ENCODE measurements around the gene FKBP6.

FKBP6 gene

GRCh38 chr7:73345538-73345937 lies 17.6 kb downstream of the FKBP6 start:
- FAIRE-seq (no peak), DNase-seq (ENCODE audit: insufficient read length, low spot score) (no peak)
- TF ChIP-seq TAF1 (IDR thresholded peaks at IDR 0.05; ENCODE audit: low read depth, low read length) (no peak), PAX5 (IDR thresholded peaks at IDR 0.05; ENCODE audit: insufficient read depth, low read length, severe bottlenecking) (no peak), POLR2A (IDR thresholded peaks at IDR 0.05; ENCODE audit: low read depth, low read length) (no peak), POU2F2 (IDR thresholded peaks at IDR 0.05; ENCODE audit: low read depth, low read length) (no peak), POLR2AphosphoS5 (IDR thresholded peaks at IDR 0.05; ENCODE audit: low read depth, low read length) (no peak), SPI1 (IDR thresholded peaks at IDR 0.05; ENCODE audit: low read depth, low read length) (no peak)

DNA sequence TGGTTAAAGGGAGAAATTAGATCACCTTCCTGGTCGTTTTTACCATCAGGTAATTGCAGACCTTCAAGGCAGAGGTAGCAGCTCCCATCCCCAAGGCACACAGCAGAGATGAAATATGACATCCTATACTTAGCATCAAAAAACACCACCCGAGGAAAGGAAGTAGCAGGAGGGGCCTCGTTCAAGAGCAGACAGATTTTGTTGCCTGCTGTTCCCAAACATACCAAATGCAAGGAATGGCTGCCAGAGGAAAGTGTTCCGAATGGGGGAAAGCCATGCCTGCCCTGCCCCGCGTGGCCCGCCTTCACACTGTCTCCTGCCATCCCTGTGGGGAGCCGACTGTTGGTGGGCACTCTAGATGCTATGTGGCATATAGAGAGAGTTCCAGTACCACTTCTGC lies 18.0 kb downstream of the FKBP6 start:
- FAIRE-seq = no peak

GRCh38 chr7:73349763-73350162 lies 21.8 kb downstream of the FKBP6 start:
- FAIRE-seq (no peak), DNase-seq (ENCODE audit: insufficient read length, low spot score) (no peak)
- TF ChIP-seq POLR2A (IDR thresholded peaks at IDR 0.05; ENCODE audit: low read depth, low read length) = no peak

More for the DNA sequence above, 18.0 kb downstream of the FKBP6 start:
- DNase-seq (ENCODE audit: insufficient read length, low spot score) = no peak
- TF ChIP-seq SPI1 (IDR thresholded peaks at IDR 0.05; ENCODE audit: low read depth, low read length) (no peak), POU2F2 (IDR thresholded peaks at IDR 0.05; ENCODE audit: low read depth, low read length) (no peak), TAF1 (IDR thresholded peaks at IDR 0.05; ENCODE audit: low read depth, low read length) (no peak), POLR2A (IDR thresholded peaks at IDR 0.05; ENCODE audit: low read depth, low read length) (no peak), PAX5 (IDR thresholded peaks at IDR 0.05; ENCODE audit: insufficient read depth, low read length, severe bottlenecking) (no peak), POLR2AphosphoS5 (IDR thresholded peaks at IDR 0.05; ENCODE audit: low read depth, low read length) (no peak)

- TF ChIP-seq POLR2AphosphoS5 (IDR thresholded peaks at IDR 0.05; ENCODE audit: low read depth, low read length) (no peak), POLR2A (IDR thresholded peaks at IDR 0.05; ENCODE audit: low read depth, low read length) (no peak)
- DNase-seq (ENCODE audit: insufficient read length, low spot score) (no peak), FAIRE-seq (no peak)
Observed at GRCh38 chr7:73350306-73351068, 22.5 kb downstream of the FKBP6 start.

DNA sequence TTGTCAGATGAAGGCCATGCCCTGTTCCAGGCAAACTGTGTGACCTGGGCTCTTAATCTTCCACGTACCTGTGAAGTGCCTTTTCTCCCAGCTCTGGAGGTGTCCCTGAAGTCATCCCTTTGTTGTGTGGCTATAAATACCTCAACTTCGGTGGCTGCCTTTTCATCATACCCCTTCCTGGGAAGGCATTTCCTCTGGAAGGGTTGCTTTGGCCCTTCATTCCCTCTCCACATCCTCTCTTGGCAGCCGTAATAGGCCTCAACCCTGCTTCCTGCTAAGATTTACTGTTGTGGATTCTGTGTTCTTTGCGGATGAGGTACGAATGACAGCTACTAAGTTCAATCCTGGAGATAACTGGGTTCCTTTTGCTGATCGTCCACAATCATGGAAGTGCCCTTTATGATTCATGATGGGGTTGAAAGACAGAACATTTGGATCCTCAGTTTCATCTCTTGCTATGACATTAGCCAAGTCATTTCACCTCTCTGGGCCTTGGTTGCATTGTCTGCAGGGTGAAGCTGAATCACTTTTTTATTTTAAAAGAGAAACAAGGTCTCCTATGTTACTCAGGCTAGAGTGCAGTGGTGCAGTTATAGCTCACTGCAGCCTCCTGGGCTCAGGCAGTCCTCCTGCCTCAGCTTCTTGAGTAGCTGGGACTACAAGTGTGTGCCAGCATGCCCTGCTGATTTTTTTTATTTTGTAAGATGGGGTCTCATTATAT lies 23.6 kb downstream of the FKBP6 start:
- TF ChIP-seq TAF1 (IDR thresholded peaks at IDR 0.05; ENCODE audit: low read depth, low read length) (no peak), POLR2AphosphoS5 (IDR thresholded peaks at IDR 0.05; ENCODE audit: low read depth, low read length) (no peak), POLR2A (IDR thresholded peaks at IDR 0.05; ENCODE audit: low read depth, low read length) (no peak), PAX5 (IDR thresholded peaks at IDR 0.05; ENCODE audit: insufficient read depth, low read length, severe bottlenecking) (no peak), SPI1 (IDR thresholded peaks at IDR 0.05; ENCODE audit: low read depth, low read length) (no peak), POU2F2 (IDR thresholded peaks at IDR 0.05; ENCODE audit: low read depth, low read length) (no peak)
- FAIRE-seq (no peak), DNase-seq (ENCODE audit: insufficient read length, low spot score) (no peak)

GRCh38 chr7:73352784-73353183 lies 24.8 kb downstream of the FKBP6 start:
- TF ChIP-seq TAF1 (IDR thresholded peaks at IDR 0.05; ENCODE audit: low read depth, low read length) = no peak
- no peak for TF ChIP-seq POLR2AphosphoS5 (IDR thresholded peaks at IDR 0.05; ENCODE audit: low read depth, low read length)
- no peak for TF ChIP-seq SPI1 (IDR thresholded peaks at IDR 0.05; ENCODE audit: low read depth, low read length)
- TF ChIP-seq PAX5 (IDR thresholded peaks at IDR 0.05; ENCODE audit: insufficient read depth, low read length, severe bottlenecking) = no peak
- no peak for TF ChIP-seq POU2F2 (IDR thresholded peaks at IDR 0.05; ENCODE audit: low read depth, low read length)
- TF ChIP-seq POLR2A (IDR thresholded peaks at IDR 0.05; ENCODE audit: low read depth, low read length) = no peak
- DNase-seq (ENCODE audit: insufficient read length, low spot score) (no peak), FAIRE-seq (no peak)

DNA sequence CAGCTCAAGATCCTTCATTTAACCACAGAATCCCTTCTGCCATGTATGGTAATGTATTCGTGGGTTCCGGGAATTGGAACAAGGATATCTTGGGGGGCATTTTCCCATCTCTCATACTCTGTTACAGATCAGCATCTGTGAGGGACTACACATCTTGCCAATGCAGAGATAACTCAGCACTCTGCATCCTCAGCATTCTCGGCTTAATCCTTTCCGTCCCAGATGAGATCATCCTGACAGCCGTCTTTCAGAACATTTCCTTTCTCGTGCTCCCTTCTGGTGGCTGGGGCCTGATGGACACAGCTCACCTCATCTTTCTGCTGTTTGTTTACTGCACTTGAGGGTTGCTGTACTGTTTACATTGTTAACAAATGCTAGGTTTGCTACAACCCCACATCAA lies 25.3 kb downstream of the FKBP6 start:
- TF ChIP-seq TAF1 (IDR thresholded peaks at IDR 0.05; ENCODE audit: low read depth, low read length) = no peak
- no peak for TF ChIP-seq POLR2A (IDR thresholded peaks at IDR 0.05; ENCODE audit: low read depth, low read length)
- TF ChIP-seq PAX5 (IDR thresholded peaks at IDR 0.05; ENCODE audit: insufficient read depth, low read length, severe bottlenecking) = no peak
- TF ChIP-seq SPI1 (IDR thresholded peaks at IDR 0.05; ENCODE audit: low read depth, low read length) = no peak
- TF ChIP-seq POLR2AphosphoS5 (IDR thresholded peaks at IDR 0.05; ENCODE audit: low read depth, low read length) = no peak
- no peak for TF ChIP-seq POU2F2 (IDR thresholded peaks at IDR 0.05; ENCODE audit: low read depth, low read length)
- DNase-seq (ENCODE audit: insufficient read length, low spot score) (no peak), FAIRE-seq (no peak)

DNA sequence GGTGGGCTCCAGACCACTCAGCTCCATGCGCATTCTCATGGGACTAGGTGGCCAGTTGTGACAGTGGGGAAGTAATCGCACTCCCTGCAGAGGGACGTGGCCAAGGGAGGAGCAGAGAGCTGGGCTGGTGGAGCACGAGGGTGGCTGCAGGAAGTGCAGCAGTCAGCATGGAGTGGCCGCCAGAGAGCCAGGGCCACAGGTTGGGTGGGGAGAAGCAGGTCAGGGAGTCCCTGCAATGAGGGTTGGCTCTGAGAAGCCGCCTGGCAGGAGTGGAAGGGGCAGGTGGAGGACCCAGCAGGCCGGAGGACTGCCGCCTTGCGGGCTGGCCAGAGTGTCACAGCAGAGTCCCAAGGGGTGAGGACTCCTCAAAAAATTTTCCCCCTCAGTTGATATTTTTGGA lies 26.2 kb downstream of the FKBP6 start:
- DNase-seq (ENCODE audit: insufficient read length, low spot score) (no peak), FAIRE-seq (no peak)
- TF ChIP-seq POU2F2 (IDR thresholded peaks at IDR 0.05; ENCODE audit: low read depth, low read length) = no peak
- no peak for TF ChIP-seq POLR2AphosphoS5 (IDR thresholded peaks at IDR 0.05; ENCODE audit: low read depth, low read length)
- no peak for TF ChIP-seq TAF1 (IDR thresholded peaks at IDR 0.05; ENCODE audit: low read depth, low read length)
- TF ChIP-seq SPI1 (IDR thresholded peaks at IDR 0.05; ENCODE audit: low read depth, low read length) = no peak
- TF ChIP-seq PAX5 (IDR thresholded peaks at IDR 0.05; ENCODE audit: insufficient read depth, low read length, severe bottlenecking) = no peak
- no peak for TF ChIP-seq POLR2A (IDR thresholded peaks at IDR 0.05; ENCODE audit: low read depth, low read length)

GRCh38 chr7:73354821-73355220 lies 26.9 kb downstream of the FKBP6 start:
- FAIRE-seq = no peak
- TF ChIP-seq TAF1 (IDR thresholded peaks at IDR 0.05; ENCODE audit: low read depth, low read length) = no peak
- TF ChIP-seq POU2F2 (IDR thresholded peaks at IDR 0.05; ENCODE audit: low read depth, low read length) = no peak
- no peak for TF ChIP-seq POLR2A (IDR thresholded peaks at IDR 0.05; ENCODE audit: low read depth, low read length)
- DNase-seq (ENCODE audit: insufficient read length, low spot score) = no peak

DNA sequence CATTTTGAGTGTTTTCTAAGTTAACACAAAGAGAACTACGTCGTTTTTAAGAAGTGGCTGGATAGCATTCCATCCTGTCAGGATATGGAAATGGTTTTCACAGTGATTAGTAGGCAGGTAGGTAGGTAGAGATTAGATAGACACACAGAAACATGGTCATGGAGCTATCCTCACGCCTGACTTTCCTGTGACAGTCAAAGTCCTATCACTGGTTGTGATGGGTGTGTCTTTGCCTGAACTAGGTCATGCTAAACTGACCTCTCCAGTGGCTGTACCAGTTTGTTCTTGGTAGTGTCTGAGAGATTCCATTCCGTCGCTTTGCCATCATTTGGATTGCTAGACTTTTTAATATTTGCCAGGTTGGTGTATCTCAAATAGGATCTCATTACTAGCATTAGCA lies 28.2 kb downstream of the FKBP6 start:
- no peak for DNase-seq (ENCODE audit: insufficient read length, low spot score)
- TF ChIP-seq TAF1 (IDR thresholded peaks at IDR 0.05; ENCODE audit: low read depth, low read length) (no peak), POLR2AphosphoS5 (IDR thresholded peaks at IDR 0.05; ENCODE audit: low read depth, low read length) (no peak), POLR2A (IDR thresholded peaks at IDR 0.05; ENCODE audit: low read depth, low read length) (no peak), PAX5 (IDR thresholded peaks at IDR 0.05; ENCODE audit: insufficient read depth, low read length, severe bottlenecking) (no peak), POU2F2 (IDR thresholded peaks at IDR 0.05; ENCODE audit: low read depth, low read length) (no peak), SPI1 (IDR thresholded peaks at IDR 0.05; ENCODE audit: low read depth, low read length) (no peak)
- FAIRE-seq = peak; percentile 26

Data from GM12891 (cell line).